T-helper 2 cell treated with Interferon-gamma antibody and Interleukin-4, amounts not matched to agents 5 μg/mL and 100 μg/mL, for 36 hours (primary cell): Measurements from ENCODE around the gene FAM174C.
"Not testable (repeated sequence)": the region's sequence is repeated elsewhere in the genome, so short reads cannot be mapped to it uniquely, and the experiment has no call there.

Experiments
- DNase-seq: peaks from one replicate; pipeline ENCODE4 v3.0.0; 2021; ENCODE audit warnings: low spot score
- H3K27ac Mint-ChIP-seq: one replicate; pipeline ENCODE4 v1.8.0; 2021; ENCODE audit warnings: mild to moderate bottlenecking, mixed read lengths
- H3K27me3 Mint-ChIP-seq: one replicate; pipeline ENCODE4 v1.8.0; 2021; ENCODE audit warnings: low read depth, mixed read lengths
- H3K36me3 Mint-ChIP-seq: one replicate; pipeline ENCODE4 v1.8.0; 2021; ENCODE audit warnings: low read depth, mixed read lengths
- H3K4me1 Mint-ChIP-seq: one replicate; pipeline ENCODE4 v1.8.0; 2021; ENCODE audit warnings: low read depth, mixed read lengths
- H3K4me3 Mint-ChIP-seq: one replicate; pipeline ENCODE4 v1.8.0; 2022; ENCODE audit warnings: mild to moderate bottlenecking, moderate library complexity, mixed read lengths
- H3K9me3 Mint-ChIP-seq: one replicate; pipeline ENCODE4 v1.8.0; 2021; ENCODE audit warnings: mixed read lengths

Gene FAM174C

DNA sequence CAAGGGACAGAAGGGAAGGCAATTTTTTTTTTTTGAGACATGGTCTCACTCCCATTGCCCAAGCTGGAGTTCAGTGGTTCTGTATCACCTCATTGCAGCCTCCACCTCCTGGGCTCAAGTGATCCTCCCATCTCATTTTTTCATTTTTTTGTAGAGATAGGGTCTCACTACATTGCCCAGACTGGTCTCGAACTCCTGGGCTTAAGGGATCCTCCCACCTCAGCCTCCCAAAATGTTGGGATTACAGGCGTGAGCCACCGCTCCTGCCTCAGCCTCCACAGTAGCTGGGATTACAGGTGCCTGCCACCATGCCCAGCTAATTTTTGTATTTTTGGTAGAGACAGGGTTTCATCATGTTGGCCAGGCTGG, 44.9 kb downstream of the FAM174C start:
- H3K9me3 Mint-ChIP-seq, DNase-seq, H3K4me3 Mint-ChIP-seq, H3K36me3 Mint-ChIP-seq, H3K4me1 Mint-ChIP-seq, H3K27ac Mint-ChIP-seq: not testable (repeated sequence)
- H3K27me3 Mint-ChIP-seq, result peaks cover 28% of the 10 kb centered on the region

DNA sequence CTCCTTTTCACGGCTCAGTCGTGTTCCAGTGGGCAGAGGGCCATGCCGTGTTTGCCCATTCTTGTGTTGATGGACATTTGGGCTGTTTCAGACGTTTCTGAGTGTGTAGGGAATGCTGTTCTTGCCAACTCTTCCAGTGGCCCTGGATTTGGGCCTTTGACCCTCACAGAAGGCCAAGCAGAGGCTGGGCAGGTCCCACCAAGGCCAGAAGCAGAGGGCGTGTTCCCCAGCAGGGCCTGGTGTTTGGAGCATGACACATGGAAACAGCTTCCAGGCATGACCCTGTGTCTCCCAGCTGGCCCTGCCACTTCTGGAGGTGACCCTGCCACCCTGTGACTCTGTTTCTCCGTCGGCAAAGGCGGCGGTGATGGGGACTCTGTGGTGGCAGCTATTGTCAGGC, 46.2 kb downstream of the FAM174C start:
- Mint-ChIP-seq H3K4me3 (no peak overlapping the region), H3K36me3 (no peaks in the 10 kb centered on the region), H3K27ac (no peak overlapping the region), H3K27me3 (peaks cover 30% of the 10 kb centered on the region), H3K9me3 (no peaks in the 10 kb centered on the region), H3K4me1 (no peaks in the 10 kb centered on the region)
- no peak for DNase-seq

DNA sequence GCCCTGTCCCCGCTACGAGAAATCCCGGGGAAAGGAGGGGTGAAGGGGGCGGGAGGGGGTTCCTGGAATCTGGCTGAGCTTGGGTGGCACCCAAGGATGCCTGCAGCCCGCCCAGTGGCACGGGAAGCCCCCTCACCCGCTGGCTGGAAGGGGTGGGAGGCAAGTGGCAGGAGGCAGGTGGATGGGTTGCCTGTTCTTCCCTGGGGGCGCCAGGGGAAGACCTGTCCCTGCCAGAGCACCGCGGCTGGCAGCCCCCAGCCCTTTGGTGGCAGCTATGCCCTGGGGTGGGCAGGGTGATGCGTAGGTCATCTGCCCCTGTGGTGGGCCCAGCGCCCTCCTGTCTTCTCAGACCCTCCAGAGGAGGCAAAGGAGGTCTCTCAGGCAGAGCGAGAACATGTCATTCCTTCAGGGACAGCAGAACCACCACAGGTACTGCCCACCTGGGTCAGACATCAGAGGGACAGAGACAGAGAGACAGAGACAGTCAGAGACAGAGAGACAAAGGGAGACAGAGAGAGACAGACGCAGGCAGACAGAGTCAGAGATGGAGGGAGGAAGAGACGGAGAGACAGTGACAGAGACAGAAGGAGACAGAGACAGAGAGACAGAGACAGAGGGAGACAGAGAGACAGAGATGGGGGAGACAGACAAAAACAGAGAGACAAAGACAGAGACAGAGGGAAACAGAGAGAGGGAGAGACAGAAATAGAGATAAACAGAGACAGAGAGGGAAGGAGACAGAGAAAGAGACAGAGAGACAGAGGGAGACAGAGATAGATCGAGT, 47.1 kb downstream of the FAM174C start:
- Mint-ChIP-seq H3K9me3 (no peaks in the 10 kb centered on the region), H3K27ac (no peak overlapping the region), H3K36me3 (no peaks in the 10 kb centered on the region), H3K4me1 (no peaks in the 10 kb centered on the region), H3K4me3 (no peak overlapping the region), H3K27me3 (peaks cover 28% of the 10 kb centered on the region)
- no peak for DNase-seq

DNA sequence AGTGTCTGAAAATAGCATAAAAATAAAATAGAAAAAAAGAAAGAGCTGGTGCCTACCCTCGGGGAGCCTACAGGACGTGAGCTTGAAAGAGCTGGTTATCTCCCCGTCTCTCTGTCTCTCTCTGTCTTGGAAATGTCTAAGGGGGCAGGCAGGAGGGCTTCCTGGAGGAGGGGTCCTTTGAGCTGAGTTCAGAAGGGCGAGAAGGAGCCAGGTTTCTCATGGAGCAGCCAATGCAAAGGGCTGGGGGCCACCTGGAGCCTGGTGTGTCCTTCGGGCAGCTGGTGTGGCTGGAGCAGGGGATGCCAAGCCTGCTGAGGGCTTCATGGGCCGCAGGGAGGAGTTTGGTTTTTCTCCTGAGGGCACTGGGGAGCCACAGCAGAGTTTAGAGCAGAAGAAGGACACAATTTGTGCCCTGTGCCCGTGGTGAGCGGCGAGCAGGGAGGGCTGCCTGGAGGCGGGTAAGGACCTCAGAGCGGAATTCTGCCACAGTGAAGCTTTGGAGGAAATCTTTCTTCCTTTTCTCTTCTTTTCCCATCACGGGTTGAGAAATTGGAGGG, 49.0 kb downstream of the FAM174C start:
- Mint-ChIP-seq H3K4me3 (no peak overlapping the region), H3K4me1 (no peaks in the 10 kb centered on the region), H3K27me3 (peaks cover 22% of the 10 kb centered on the region), H3K36me3 (no peaks in the 10 kb centered on the region), H3K9me3 (no peaks in the 10 kb centered on the region), H3K27ac (no peak overlapping the region)
- no peak for DNase-seq

DNA sequence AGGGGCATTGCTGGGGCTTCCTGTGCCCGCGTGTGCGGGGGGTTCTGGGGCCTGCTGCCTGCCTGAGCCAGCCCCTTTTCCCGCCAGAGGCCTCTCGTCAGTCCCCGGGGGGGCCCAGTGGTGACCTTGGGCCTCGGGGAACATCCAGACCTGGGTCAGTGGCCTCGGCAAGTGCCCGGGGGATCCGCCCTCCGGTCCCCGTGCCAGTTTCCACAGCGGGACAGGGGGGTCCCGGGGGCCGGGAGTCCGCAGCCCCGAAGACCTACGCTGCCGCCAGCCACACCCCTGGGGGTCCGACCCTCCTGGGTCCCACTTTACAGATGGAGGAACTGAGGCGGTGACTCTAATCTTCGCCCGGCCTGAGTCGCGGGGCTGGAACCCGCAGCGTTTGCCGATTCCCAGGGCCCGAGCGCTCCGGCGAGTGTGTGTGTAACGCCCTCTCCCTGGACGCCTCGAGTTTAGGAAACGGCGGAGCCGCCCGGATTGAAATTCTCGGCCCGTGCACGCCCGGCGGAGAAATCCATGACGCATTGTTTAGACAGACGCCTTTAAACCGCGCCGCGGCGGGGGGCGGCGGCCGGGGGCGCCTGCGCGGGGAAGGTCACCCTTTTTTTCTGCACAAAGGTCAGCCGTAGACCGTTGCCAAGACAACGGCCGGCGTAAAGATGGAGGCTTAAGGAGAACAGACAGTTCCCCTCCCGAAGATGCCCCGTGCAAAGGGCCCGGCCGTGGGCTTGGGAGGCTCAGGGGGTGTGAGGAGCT, 49.7 kb downstream of the FAM174C start:
- Mint-ChIP-seq H3K4me3 (no peak overlapping the region), H3K27me3 (peaks cover 21% of the 10 kb centered on the region), H3K9me3 (no peaks in the 10 kb centered on the region), H3K36me3 (no peaks in the 10 kb centered on the region), H3K4me1 (no peaks in the 10 kb centered on the region), H3K27ac (no peak overlapping the region)
- peak; percentile 38 for DNase-seq

DNA sequence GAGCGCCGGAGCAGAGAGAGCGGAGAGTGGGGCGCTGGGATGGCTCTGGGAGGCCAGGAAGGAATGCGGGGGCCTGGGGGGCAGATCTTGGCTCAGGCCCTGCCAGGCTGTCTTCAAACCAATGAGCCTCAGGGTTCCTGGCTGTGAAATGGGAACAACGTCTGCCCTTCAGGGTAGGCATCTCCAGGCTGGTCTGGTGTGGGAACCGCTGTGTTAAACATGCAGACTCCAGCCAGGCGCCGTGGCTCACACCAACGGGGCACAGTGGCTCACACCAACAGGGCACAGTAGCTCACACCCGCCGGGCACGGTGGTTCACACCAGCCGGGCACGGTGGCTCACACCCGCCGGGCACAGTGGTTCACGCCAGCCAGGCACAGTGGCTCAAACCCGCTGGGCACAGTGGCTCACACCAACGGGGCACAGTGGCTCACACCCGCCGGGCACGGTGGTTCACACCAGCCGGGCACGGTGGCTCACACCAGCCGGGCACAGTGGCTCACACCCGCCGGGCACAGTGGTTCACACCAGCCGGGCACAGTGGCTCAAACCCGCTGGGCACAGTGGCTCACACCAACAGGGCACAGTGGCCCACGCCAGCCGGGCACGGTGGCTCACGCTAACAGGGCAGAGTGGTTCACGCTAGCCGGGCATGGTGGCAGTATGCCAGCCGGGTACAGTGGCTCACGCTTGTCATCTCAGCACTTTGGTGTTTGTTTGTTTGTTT, 50.4 kb downstream of the FAM174C start:
- H3K27ac Mint-ChIP-seq, result no peak overlapping the region
- H3K4me3 Mint-ChIP-seq, result no peak overlapping the region
- H3K4me1 Mint-ChIP-seq, result no peaks in the 10 kb centered on the region
- H3K27me3 Mint-ChIP-seq, result peaks cover 19% of the 10 kb centered on the region
- H3K36me3 Mint-ChIP-seq, result no peaks in the 10 kb centered on the region
- H3K9me3 Mint-ChIP-seq, result no peaks in the 10 kb centered on the region
- DNase-seq, result no peak

DNA sequence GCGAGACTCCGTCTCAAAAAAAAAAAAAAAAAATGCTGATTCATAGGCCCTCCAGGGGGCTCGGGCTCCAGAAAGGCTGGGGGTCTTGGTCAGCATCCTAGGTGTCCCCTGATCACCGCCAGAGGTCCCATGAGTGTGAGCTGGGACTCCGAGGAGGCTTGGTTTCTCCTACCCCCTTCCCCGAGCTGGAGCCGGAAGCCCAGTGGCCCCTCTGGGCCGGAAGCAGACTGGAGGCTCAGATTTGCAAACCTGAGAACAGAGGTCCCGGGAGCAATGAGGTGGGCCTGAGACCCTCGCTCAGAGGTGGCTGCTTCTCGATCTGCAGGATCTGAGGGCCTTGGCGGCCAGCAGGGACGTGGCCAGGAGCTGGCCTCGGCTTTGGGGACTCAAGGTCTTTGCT, 51.8 kb downstream of the FAM174C start:
- peaks cover 19% of the 10 kb centered on the region for H3K27me3 Mint-ChIP-seq
- H3K36me3 Mint-ChIP-seq, result no peaks in the 10 kb centered on the region

More for the DNA sequence above, 51.8 kb downstream of the FAM174C start:
- Mint-ChIP-seq H3K9me3 (no peaks in the 10 kb centered on the region), H3K4me3 (no peak overlapping the region), H3K4me1 (no peaks in the 10 kb centered on the region), H3K27ac (no peak overlapping the region)
- no peak for DNase-seq
